HL-60 (cell line): Measurements from ENCODE around the gene PNMT.

ENCODE experiments used
- CTCF ChIP-seq: IDR thresholded peaks from one replicate; pipeline ENCODE4 v1.5.1; 2011; ENCODE audit warnings: low read length, control low read depth, inconsistent platforms; ENCODE audit not compliant: insufficient read depth
- POLR2AphosphoS5 ChIP-seq: IDR thresholded peaks from 2 replicates; pipeline ENCODE4 v1.6.1; 2012; ENCODE audit warnings: low read depth

GRCh38 chr17:39705786-39706348, 37.6 kb downstream of the PNMT start:
- TF ChIP-seq CTCF (no peak), POLR2AphosphoS5 (no peak)
